Spleen (tissue), 11 donors: ENCODE data around the gene LRRN2. TPM values are rescaled to one million over a fixed set of nuclear protein-coding genes. Genes with fewer than 3 reads are reported as not detected.
"Not testable (repeated sequence)": the region's sequence is repeated elsewhere in the genome, so short reads cannot be mapped to it uniquely, and the experiment has no call there.

Source experiments
- DNase-seq: peaks from one replicate; pipeline ENCODE4 v3.0.0-alpha.2; 2020
- H3K27ac ChIP-seq, 8 donors: fragments of 200-600 bp; sonication (generic) in 7 of 8; 1 replicate in 4 of 8; 2 replicates in 4 of 8; pipeline versions ENCODE4 v1.5.0 to v1.8.0; 2016 to 2021; ENCODE audit warnings: inconsistent platforms in 4 of 8, mild to moderate bottlenecking in 4 of 8, moderate library complexity in 1 of 8
- H3K27me3 ChIP-seq, 7 donors: fragments of 200-600 bp; sonication (generic) in 6 of 7; replicated peaks in 1 of 7; 1 replicate in 4 of 7; 2 replicates in 3 of 7; pipeline versions ENCODE4 v1.5.0 to v1.8.0; 2016 to 2021; ENCODE audit warnings: inconsistent platforms in 3 of 7, mild to moderate bottlenecking in 1 of 7
- H3K36me3 ChIP-seq, 6 donors: fragments of 200-600 bp; sonication (generic) in 5 of 6; 1 replicate in 4 of 6; 2 replicates in 2 of 6; pipeline versions ENCODE4 v1.5.0 to v1.8.0; 2016 to 2021; ENCODE audit warnings: inconsistent platforms in 2 of 6
- H3K4me1 ChIP-seq, 6 donors: fragments of 200-600 bp; sonication (generic) in 5 of 6; 1 replicate in 3 of 6; 2 replicates in 3 of 6; pipeline versions ENCODE4 v1.5.0 to v1.8.0; 2016 to 2021; ENCODE audit warnings: inconsistent platforms in 3 of 6
- H3K4me3 ChIP-seq, 8 donors: fragments of 200-600 bp; sonication (generic) in 7 of 8; 1 replicate in 4 of 8; 2 replicates in 4 of 8; pipeline versions ENCODE4 v1.5.0 to v1.8.0; 2016 to 2021; ENCODE audit warnings: inconsistent platforms in 4 of 8, mild to moderate bottlenecking in 4 of 8, moderate library complexity in 2 of 8
- H3K9me3 ChIP-seq, 8 donors: fragments of 200-600 bp; sonication (generic) in 7 of 8; 1 replicate in 4 of 8; 2 replicates in 4 of 8; pipeline versions ENCODE4 v1.5.0 to v1.8.0; 2016 to 2021; ENCODE audit warnings: inconsistent platforms in 4 of 8
- POLR2A ChIP-seq, 3 donors: fragments of 450-650 bp; IDR thresholded peaks; one replicate each; pipeline ENCODE4 v1.5.1; 2017; ENCODE audit warnings: antibody characterized with exemption in 3 of 3, mild to moderate bottlenecking in 1 of 3
- POLR2AphosphoS5 ChIP-seq, 3 donors: sonication (generic); formaldehyde crosslinking; IDR thresholded peaks; one replicate each; pipeline ENCODE4 v1.5.1; 2017; ENCODE audit warnings: antibody characterized with exemption in 3 of 3
- WGBS, 5 donors: extraction: QIAGEN DNeasy Blood & Tissue Kit in 3 of 5; methylation state at CpG; one replicate each; pipeline versions ENCODE4 v1.1.5 to v1.1.7; 2013 to 2018; 5-methylcytosine and 5-hydroxymethylcytosine counted together
- intact Hi-C: fragments of 100-400 bp; cut with DNase I; formaldehyde crosslinking; loops from one replicate; pipeline ENCODE4 v1.15.0; 2023; ENCODE audit warnings: low total_unique reads
- polyA plus RNA-seq, 3 donors: library from polyadenylated mRNA; stranded (reverse); fragments of 200-250 nt; gene quantifications; one replicate each; pipeline ENCODE4 v1.2.1, GENCODE V29; 2013
- total RNA-seq, 7 donors: library from RNA; depleted of rRNA in 3 of 7; stranded (reverse); fragments of >200 nt in 3 of 7; fragmentation: NEBNext Ultra II Directional in 4 of 7; extraction: Animal tissue kit (Norgen Biotek cat#: 25700) in 4 of 7; gene quantifications; one replicate each; pipeline versions ENCODE4 v1.1.0 to v1.2.1, GENCODE V29; 2016 to 2021
- TF ChIP-seq, protein P1 (sequence below), 11 experiments: fragments of 200-600 bp in 7 of 11; fragments of 450-650 bp in 4 of 11; sonication (generic) in 4 of 11; IDR thresholded peaks in 8 of 11; conservative IDR thresholded peaks in 3 of 11; 1 replicate in 7 of 11; 2 replicates in 4 of 11; pipeline versions ENCODE4 v1.4.0 to v1.8.0; 2016 to 2021; ENCODE audit warnings: antibody characterized with exemption in 11 of 11, inconsistent platforms in 4 of 11, mild to moderate bottlenecking in 1 of 11
- donor health status: healthy with polysubstance abuse.
- donor health status: DM: no; HTN: no; CAD: no; lungs with moderate emphysema.
- donor health status: DM: no; HTN: no; CAD: no.
- donor health status: Bipolar disorder and iron deficiency.
- donor health status: healthy.
- donor health status: DM: no; HTN: no; CAD: no.
- donor health status: DM: yes; HTN: yes; CAD: no.

Gene LRRN2
- total and polyA plus RNA-seq, 10 donors, result 1.6 to 11.9 (median 4.5) TPM

DNA sequence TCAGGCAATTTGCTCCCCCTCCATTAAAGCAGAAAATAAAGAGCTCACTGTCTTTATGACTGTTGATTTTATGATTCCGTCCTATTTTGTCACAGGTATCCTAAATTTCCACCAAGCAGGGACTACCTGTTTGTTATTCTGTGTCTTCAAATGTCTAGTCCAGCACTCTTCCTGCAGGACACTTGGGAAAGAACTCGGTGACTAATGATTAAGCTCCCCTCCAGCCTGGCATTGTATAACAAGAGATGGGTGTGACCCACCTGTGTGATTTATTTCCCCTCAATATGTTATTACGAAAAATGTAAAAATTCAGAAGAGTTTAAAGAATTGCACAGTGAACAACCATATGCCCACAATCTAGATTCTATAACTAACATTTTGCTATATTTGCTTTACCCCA lies 42.9 kb upstream of the LRRN2 start:
- intact Hi-C loops, result no loop called here
- no peak for TF ChIP-seq POLR2A (IDR thresholded peaks at IDR 0.05)
- TF ChIP-seq POLR2AphosphoS5 (IDR thresholded peaks at IDR 0.05), result no peak
- TF ChIP-seq, protein P1, sequence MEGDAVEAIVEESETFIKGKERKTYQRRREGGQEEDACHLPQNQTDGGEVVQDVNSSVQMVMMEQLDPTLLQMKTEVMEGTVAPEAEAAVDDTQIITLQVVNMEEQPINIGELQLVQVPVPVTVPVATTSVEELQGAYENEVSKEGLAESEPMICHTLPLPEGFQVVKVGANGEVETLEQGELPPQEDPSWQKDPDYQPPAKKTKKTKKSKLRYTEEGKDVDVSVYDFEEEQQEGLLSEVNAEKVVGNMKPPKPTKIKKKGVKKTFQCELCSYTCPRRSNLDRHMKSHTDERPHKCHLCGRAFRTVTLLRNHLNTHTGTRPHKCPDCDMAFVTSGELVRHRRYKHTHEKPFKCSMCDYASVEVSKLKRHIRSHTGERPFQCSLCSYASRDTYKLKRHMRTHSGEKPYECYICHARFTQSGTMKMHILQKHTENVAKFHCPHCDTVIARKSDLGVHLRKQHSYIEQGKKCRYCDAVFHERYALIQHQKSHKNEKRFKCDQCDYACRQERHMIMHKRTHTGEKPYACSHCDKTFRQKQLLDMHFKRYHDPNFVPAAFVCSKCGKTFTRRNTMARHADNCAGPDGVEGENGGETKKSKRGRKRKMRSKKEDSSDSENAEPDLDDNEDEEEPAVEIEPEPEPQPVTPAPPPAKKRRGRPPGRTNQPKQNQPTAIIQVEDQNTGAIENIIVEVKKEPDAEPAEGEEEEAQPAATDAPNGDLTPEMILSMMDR (IDR thresholded peaks at IDR 0.05 in 8 of 11, conservative IDR thresholded peaks at IDR 0.05 in 3 of 11), result no peak
- WGBS, 5 donors, result 84 to 92% (median 87%) methylated on average over 3 of the region's 3 CpGs
- no peak overlapping the region for H3K27ac ChIP-seq
- H3K36me3 ChIP-seq, result no peaks in the 10 kb centered on the region
- H3K4me3 ChIP-seq, result no peak overlapping the region
- DNase-seq, result no peak
- no peaks in the 10 kb centered on the region for H3K4me1 ChIP-seq
- H3K9me3 ChIP-seq, result no peaks in the 10 kb centered on the region
- peaks cover 0 to 24% (median 0%) of the 10 kb centered on the region in 7 donors for H3K27me3 ChIP-seq

DNA sequence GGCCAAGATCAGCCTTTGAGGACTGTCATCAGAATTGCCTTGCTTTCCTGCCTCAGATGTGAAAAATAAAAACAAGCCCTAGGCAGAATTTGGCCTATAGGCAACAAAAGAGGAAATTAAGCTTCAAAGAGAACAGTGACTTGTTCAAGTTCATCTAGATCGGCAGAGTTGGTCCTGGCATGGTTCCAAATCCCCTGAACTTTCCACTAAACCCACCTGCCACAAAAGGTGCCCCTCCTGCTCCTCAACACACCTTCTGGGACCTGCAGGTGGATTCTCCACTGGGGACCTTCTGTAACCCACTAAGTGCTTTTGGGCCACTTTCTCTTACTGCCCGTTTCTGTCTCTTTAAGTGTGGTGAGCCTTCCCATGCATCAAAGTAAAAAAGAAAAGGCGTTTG lies 42.5 kb upstream of the LRRN2 start:
- intact Hi-C loops, result no loop called here

DNA sequence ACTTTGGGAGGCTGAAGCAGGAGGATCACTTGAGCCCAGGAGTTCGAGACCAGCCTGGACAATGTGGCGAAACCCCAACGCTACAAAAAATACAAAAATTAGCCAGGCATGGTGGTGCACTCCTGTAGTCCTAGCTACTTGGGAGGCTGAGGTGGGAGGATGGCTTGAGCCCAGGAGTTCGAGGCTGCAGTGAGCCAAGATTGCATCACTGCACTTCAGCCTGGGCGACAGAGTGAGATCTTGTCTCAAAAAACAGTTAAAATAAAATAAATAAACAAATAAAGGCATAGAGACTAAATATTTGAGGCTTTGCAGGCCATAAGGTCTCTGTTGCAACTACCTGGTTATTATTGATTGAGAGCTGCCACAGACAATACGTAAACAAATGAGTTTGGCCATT lies 41.9 kb upstream of the LRRN2 start:
- H3K4me3 ChIP-seq, H3K4me1 ChIP-seq, DNase-seq, intact Hi-C loops, H3K36me3 ChIP-seq, H3K9me3 ChIP-seq, H3K27ac ChIP-seq: not testable (repeated sequence)
- peaks cover 0 to 24% (median 0%) of the 10 kb centered on the region in 7 donors for H3K27me3 ChIP-seq
- WGBS, 5 donors, result 85 to 95% (median 89%) methylated on average over 6 of the region's 6 CpGs

More for the DNA sequence above, 42.5 kb upstream of the LRRN2 start:
- Histone ChIP-seq H3K36me3 (no peaks in the 10 kb centered on the region), H3K4me3 (no peak overlapping the region), H3K27me3 (peaks cover 0 to 24% (median 0%) of the 10 kb centered on the region in 7 donors), H3K27ac (no peak overlapping the region), H3K4me1 (no peaks in the 10 kb centered on the region), H3K9me3 (no peaks in the 10 kb centered on the region)
- WGBS, 5 donors, result 66 to 77% (median 73%) methylated on average over 3 of the region's 3 CpGs
- TF ChIP-seq POLR2AphosphoS5 (IDR thresholded peaks at IDR 0.05), result no peak
- TF ChIP-seq, protein P1 (IDR thresholded peaks at IDR 0.05 in 8 of 11, conservative IDR thresholded peaks at IDR 0.05 in 3 of 11), result no peak
- no peak for TF ChIP-seq POLR2A (IDR thresholded peaks at IDR 0.05)
- DNase-seq, result no peak

DNA sequence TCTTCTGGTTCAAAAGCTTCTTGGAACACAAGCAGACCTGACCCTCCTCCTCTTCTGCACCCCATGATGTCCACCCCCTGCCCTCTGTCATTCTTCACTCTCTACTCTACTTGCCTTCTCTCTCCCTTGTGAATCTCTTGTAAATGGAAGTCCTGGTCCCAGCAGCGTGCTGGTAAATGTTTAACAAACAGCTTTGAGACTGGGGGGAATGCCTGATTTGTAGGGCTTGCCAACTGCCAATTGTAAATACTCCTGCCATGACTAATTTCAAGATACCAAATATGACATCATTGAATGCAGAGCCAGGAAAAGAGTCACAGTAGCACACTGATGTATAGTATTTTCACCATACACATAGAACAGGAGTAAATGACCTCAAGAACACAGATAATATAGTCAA lies 40.9 kb upstream of the LRRN2 start:
- DNase-seq, result no peak
- WGBS, 5 donors, result 56 to 90% (median 68%) methylated on average over 1 of the region's 1 CpG
- no peak overlapping the region for H3K27ac ChIP-seq
- H3K4me1 ChIP-seq, result no peaks in the 10 kb centered on the region
- TF ChIP-seq POLR2A (IDR thresholded peaks at IDR 0.05) (no peak), POLR2AphosphoS5 (IDR thresholded peaks at IDR 0.05) (no peak)
- TF ChIP-seq, protein P1 (IDR thresholded peaks at IDR 0.05 in 8 of 11, conservative IDR thresholded peaks at IDR 0.05 in 3 of 11), result no peak
- intact Hi-C loops, result no loop called here
- H3K36me3 ChIP-seq, result no peaks in the 10 kb centered on the region
- no peaks in the 10 kb centered on the region for H3K9me3 ChIP-seq
- H3K4me3 ChIP-seq, result no peak overlapping the region
- peaks cover 0 to 24% (median 0%) of the 10 kb centered on the region in 7 donors for H3K27me3 ChIP-seq
